ENCODE results near the gene RUSC2.
"Not testable (repeated sequence)": the region's sequence is repeated elsewhere in the genome, so short reads cannot be mapped to it uniquely, and the experiment has no call there.

Gene RUSC2

GRCh38 chr9:35490910-35491465 lies 1.1 kb downstream of the RUSC2 start:
- DNase-seq = no peak

GRCh38 chr9:35493119-35493518 lies 3.2 kb downstream of the RUSC2 start:
- not testable (repeated sequence) for DNase-seq

GRCh38 chr9:35495984-35496383 lies 6.1 kb downstream of the RUSC2 start:
- no peak for DNase-seq

- DNase-seq = not testable (repeated sequence)
Measured at GRCh38 chr9:35498245-35498644, 8.3 kb downstream of the RUSC2 start.

- DNase-seq = no peak
Measured at GRCh38 chr9:35499029-35499700, 9.3 kb downstream of the RUSC2 start.

GRCh38 chr9:35499701-35500030 lies 9.8 kb downstream of the RUSC2 start:
- DNase-seq = no peak

- DNase-seq = no peak
Measured at GRCh38 chr9:35500130-35500748, 10.3 kb downstream of the RUSC2 start.

GRCh38 chr9:35501946-35502345 lies 12.0 kb downstream of the RUSC2 start:
- no peak for DNase-seq

- no peak for DNase-seq
Measured at GRCh38 chr9:35506359-35506758, 16.4 kb downstream of the RUSC2 start.

- no peak for DNase-seq
Measured at GRCh38 chr9:35508069-35508468, 18.2 kb downstream of the RUSC2 start.

GRCh38 chr9:35510383-35510753 lies 20.5 kb downstream of the RUSC2 start:
- no peak for DNase-seq

GRCh38 chr9:35510754-35511428 lies 21.0 kb downstream of the RUSC2 start:
- no peak for DNase-seq

GRCh38 chr9:35511453-35511852 lies 21.5 kb downstream of the RUSC2 start:
- no peak for DNase-seq

- no peak for DNase-seq
Measured at GRCh38 chr9:35515766-35516165, 25.9 kb downstream of the RUSC2 start.

GRCh38 chr9:35516479-35516878 lies 26.6 kb downstream of the RUSC2 start:
- no peak for DNase-seq

GRCh38 chr9:35517131-35517530 lies 27.2 kb downstream of the RUSC2 start:
- DNase-seq = no peak

GRCh38 chr9:35517552-35518224 lies 27.8 kb downstream of the RUSC2 start:
- no peak for DNase-seq

- no peak for DNase-seq
Measured at GRCh38 chr9:35518225-35518821, 28.4 kb downstream of the RUSC2 start.

- no peak for DNase-seq
Measured at GRCh38 chr9:35518981-35519679, 29.2 kb downstream of the RUSC2 start.

GRCh38 chr9:35519692-35520363 lies 29.9 kb downstream of the RUSC2 start:
- no peak for DNase-seq

GRCh38 chr9:35520364-35520710 lies 30.4 kb downstream of the RUSC2 start:
- no peak for DNase-seq

- no peak for DNase-seq
Measured at GRCh38 chr9:35521708-35522107, 31.8 kb downstream of the RUSC2 start.

All from SHP77 (cell line).